GM12878 (cell line): Measurements from ENCODE around the gene SAYSD1. TPM values are rescaled to one million over a fixed set of nuclear protein-coding genes. Genes with fewer than 3 reads are reported as not detected.

ENCODE experiments used
- ATAC-seq: fragments of 200-7000 bp; cut with Tn5 transposase; 3 replicates; pipeline ENCODE4 v1.9.1; 2020; ENCODE audit warnings: mild to moderate bottlenecking, moderate library complexity
- BruUV-seq: library from RNA; stranded (reverse); fragments of 400-500 nt; replicated peaks from 2 replicates; lab custom pipeline; 2021; lab: Mats Ljungman, UMichigan
- CTCF ChIA-PET: fragments of 300-600 bp; sonication (Branson Sonifier 250); formaldehyde crosslinking; extraction: SDS; loops from one replicate; lab custom pipeline; 2021; ENCODE audit warnings: inconsistent platforms; lab: Yijun Ruan, JAX
- POLR2A ChIA-PET: fragments of 350-600 bp; formaldehyde crosslinking; extraction: SDS; loops from one replicate; lab custom pipeline; 2021; ENCODE audit warnings: inconsistent platforms; lab: Charles Lee
- RAD21 ChIA-PET: fragments of 300-600 bp; sonication (Branson Sonifier 250); formaldehyde crosslinking; loops from one replicate; lab custom pipeline; 2023; ENCODE audit warnings: antibody characterized with exemption; ENCODE audit not compliant: unreplicated experiment; lab: Charles Lee
- SMC1A ChIA-PET: fragments of 300-600 bp; sonication (Branson Sonifier 250); formaldehyde crosslinking; loops from one replicate; lab custom pipeline; 2023; ENCODE audit not compliant: unreplicated experiment, uncharacterized antibody; lab: Charles Lee
- DNase-seq: peaks from one replicate; pipeline ENCODE4 v3.0.0-alpha.2; 2011; ENCODE audit warnings: low read depth, low spot score
- FAIRE-seq: peaks from 3 replicates; lab custom pipeline; 2011; peaks lifted over from hg19 to GRCh38; lab: Jason Lieb, UNC
- H2AFZ ChIP-seq: 2 replicates; pipeline ENCODE4 v1.6.0; 2011; ENCODE audit warnings: low read depth, low read length, control low read depth; ENCODE audit not compliant: control insufficient read depth
- H3K27ac ChIP-seq: 2 replicates; pipeline ENCODE4 v1.5.1; 2011; ENCODE audit warnings: control low read depth; ENCODE audit not compliant: control insufficient read depth, insufficient read depth
- H3K27me3 ChIP-seq, 2 experiments: replicated peaks in 1 of 2; 2 replicates each; pipeline versions ENCODE4 v1.6.0 to v1.6.1; 2011; ENCODE audit warnings: low read length in 1 of 2; ENCODE audit not compliant: control insufficient read depth in 2 of 2, insufficient read depth in 2 of 2
- H3K36me3 ChIP-seq, 2 experiments: 2 replicates each; pipeline ENCODE4 v1.5.1; 2011; ENCODE audit warnings: low read length in 1 of 2; ENCODE audit not compliant: control insufficient read depth in 2 of 2, insufficient read depth in 2 of 2
- H3K4me1 ChIP-seq: 2 replicates; pipeline ENCODE4 v1.6.1; 2011; ENCODE audit warnings: mild to moderate bottlenecking, low read length, moderate library complexity, mixed read lengths; ENCODE audit not compliant: control insufficient read depth, insufficient read depth
- H3K4me2 ChIP-seq: 2 replicates; pipeline ENCODE4 v1.6.0; 2011; ENCODE audit warnings: control low read depth; ENCODE audit not compliant: control insufficient read depth, insufficient read depth
- H3K4me3 ChIP-seq: fragments of 200-600 bp; sonication (generic); 2 replicates; pipeline ENCODE4 v1.5.1; 2016
- H3K79me2 ChIP-seq: 2 replicates; pipeline ENCODE4 v1.6.0; 2011; ENCODE audit warnings: low read length; ENCODE audit not compliant: control insufficient read depth, insufficient read depth
- H3K9ac ChIP-seq: 2 replicates; pipeline ENCODE4 v1.8.0; 2011; ENCODE audit warnings: low read length, control low read depth, mixed read lengths; ENCODE audit not compliant: control insufficient read depth, insufficient read depth
- H3K9me3 ChIP-seq: replicated peaks from 3 replicates; pipeline ENCODE4 v1.5.1; 2011; ENCODE audit warnings: mild to moderate bottlenecking, low read length; ENCODE audit not compliant: control insufficient read depth, insufficient read depth
- H4K20me1 ChIP-seq: 2 replicates; pipeline ENCODE4 v1.6.0; 2011; ENCODE audit not compliant: control insufficient read depth, insufficient read depth
- ASH2L ChIP-seq: fragments of 300-600, 200-600 bp; sonication (generic); IDR thresholded peaks from 2 replicates; pipeline ENCODE4 v1.6.1; 2017; ENCODE audit warnings: low read depth, mild to moderate bottlenecking, borderline replicate concordance
- DPF2 ChIP-seq: fragments of 450-650 bp; IDR thresholded peaks from 2 replicates; pipeline ENCODE4 v1.6.1; 2017; ENCODE audit warnings: mild to moderate bottlenecking
- HDAC6 ChIP-seq: fragments of 200-600 bp; sonication (generic); IDR thresholded peaks from one replicate; pipeline ENCODE4 v1.8.0; 2017; ENCODE audit warnings: antibody characterized with exemption; ENCODE audit not compliant: unreplicated experiment
- MXI1 ChIP-seq: fragments of 150-350 bp; IDR thresholded peaks from 2 replicates; pipeline ENCODE4 v1.6.1; 2011; ENCODE audit warnings: low read depth, mild to moderate bottlenecking, inconsistent platforms, low read length, improper control_type of control experiment
- POLR2AphosphoS2 ChIP-seq: IDR thresholded peaks from 2 replicates; pipeline ENCODE4 v1.6.1; 2011; ENCODE audit warnings: low read depth, mild to moderate bottlenecking, low read length, improper control_type of control experiment, moderate library complexity
- RB1 ChIP-seq: fragments of 450-650 bp; formaldehyde crosslinking; IDR thresholded peaks from 2 replicates; pipeline ENCODE4 v1.6.1; 2017; ENCODE audit warnings: mild to moderate bottlenecking, borderline replicate concordance
- ZNF207 ChIP-seq: fragments of 450-650 bp; IDR thresholded peaks from 2 replicates; pipeline ENCODE4 v1.6.1; 2014; ENCODE audit warnings: antibody characterized with exemption, mild to moderate bottlenecking, borderline replicate concordance
- WGBS: methylation state at CpG from one replicate; pipeline ENCODE4 v1.1.6; 2016; ENCODE audit warnings: low lambda C conversion rate; ENCODE audit not compliant: insufficient replicate concordance, insufficient coverage; ENCODE audit errors: missing lambda C conversion rate; 5-methylcytosine and 5-hydroxymethylcytosine counted together
- in situ Hi-C: fragments of 300-500 bp; cut with MboI; formaldehyde crosslinking; loops from 9 replicates; pipeline ENCODE4 v1.14.3; 2018; ENCODE audit warnings: mixed read lengths
- intact Hi-C: fragments of 100-400 bp; cut with micrococcal nuclease; formaldehyde crosslinking; loops from one replicate; pipeline ENCODE4 v1.14.2; 2022; ENCODE audit not compliant: unreplicated experiment
- polyA plus RNA-seq, 11 experiments: library from polyadenylated mRNA; depleted of rRNA in 4 of 11; unstranded in 6 of 11; stranded (reverse) in 5 of 11; fragments of >200 nt; fragmentation: Nextera tagmentation in 4 of 11; fragmentation: Illumina TruSeq in 1 of 11; extraction: Ambion mirVana in 4 of 11; extraction: Trizol in 1 of 11; gene quantifications; 1 replicate in 1 of 11; 2 replicates in 10 of 11; pipeline versions ENCODE4 v1.2.1 to v1.2.3, GENCODE V29; 2011 to 2016; ENCODE audit warnings: inconsistent platforms in 2 of 11, missing spikeins in 2 of 11, low read depth in 1 of 11
- total RNA-seq, 4 experiments: library from RNA; depleted of rRNA in 3 of 4; stranded (reverse); fragments of >200 nt in 3 of 4; fragmentation: Illumina TruSeq in 1 of 4; extraction: Trizol in 1 of 4; gene quantifications; 2 replicates each; pipeline versions ENCODE4 v1.2.1 to v1.2.3, GENCODE V29; 2013 to 2021
- TF ChIP-seq, protein P1 (sequence below): fragments of 450-650 bp; IDR thresholded peaks from 2 replicates; pipeline ENCODE4 v1.6.1; 2017; ENCODE audit warnings: borderline replicate concordance

Gene SAYSD1
- total and polyA plus RNA-seq, 10 of the 15 experiments (the other 5 are each of a cell fraction or from before 2014, with no cell fraction given) = 1.5 to 7.3 (median 6.4) TPM

DNA sequence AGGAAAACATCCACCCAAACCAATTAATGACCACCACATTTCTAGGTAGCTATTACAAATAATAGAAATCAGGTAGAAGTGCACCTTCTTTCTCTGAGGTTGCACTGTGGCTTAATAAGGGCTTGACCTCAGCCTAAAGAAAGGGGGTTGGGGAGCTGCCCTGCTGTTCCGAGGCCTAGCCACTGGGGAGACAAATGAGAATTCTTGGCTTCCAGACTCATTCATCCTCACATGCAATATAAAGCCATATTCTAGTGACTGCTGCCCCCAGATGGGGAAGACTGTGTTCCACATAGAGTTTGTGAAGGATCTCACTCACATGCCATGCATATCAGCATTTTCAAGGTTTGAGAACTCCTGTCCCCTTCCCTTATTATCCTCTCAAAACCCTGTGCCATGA lies 22.9 kb downstream of the SAYSD1 start (continued):
- TF ChIP-seq POLR2AphosphoS2 = no peak
- TF ChIP-seq, all 136 proteins: peak for 3

DNA sequence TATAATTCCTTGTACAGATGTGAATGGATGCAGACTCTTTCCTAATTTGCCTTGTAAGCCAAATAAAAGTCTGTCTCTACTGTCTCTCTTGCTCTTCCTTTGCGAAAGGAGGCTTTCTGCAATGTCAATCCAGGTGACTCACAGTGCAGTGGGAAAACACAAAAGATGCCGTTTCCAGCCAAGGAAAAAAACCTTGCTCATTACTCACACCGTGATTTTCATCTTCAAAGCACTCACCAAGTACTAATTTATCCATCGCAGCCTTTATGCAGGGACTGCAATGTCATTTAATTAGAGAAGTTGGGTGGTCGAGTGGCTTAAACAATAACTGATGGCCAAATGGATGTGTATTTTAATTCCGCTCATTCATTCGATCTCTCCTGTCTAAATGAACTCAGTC lies 23.8 kb downstream of the SAYSD1 start:
- DNase-seq (no peak), ATAC-seq (no peak), FAIRE-seq (no peak)
- ChIA-PET RAD21 (interaction anchor here (2.8 kb wide), 1 partner anchor 94 kb away, joined by 9 read pairs; no protein-coding TSS in a partner anchor), POLR2A (no interaction called here), SMC1A (interaction anchor here (1.0 kb wide), 1 partner anchor 23 kb away, joined by 3 read pairs; the partner anchor contains the start of gene SAYSD1), CTCF (interaction anchor here (1.2 to 1.7 kb wide), 4 partner anchors 40 to 219 kb away, joined by 3 to 10 read pairs (median 3); no protein-coding TSS in a partner anchor)
- peaks cover 0 to 16% of the 10 kb centered on the region in 2 experiments for H3K27me3 ChIP-seq
- no peaks in the 10 kb centered on the region for H3K9me3 ChIP-seq
- no peak overlapping the region for H3K27ac ChIP-seq
- H3K36me3 ChIP-seq = no peaks in the 10 kb centered on the region
- in situ Hi-C loops = no loop called here
- WGBS = 30% methylated on average over 7 of the region's 7 CpGs
- H2AFZ ChIP-seq = no peak overlapping the region
- H3K79me2 ChIP-seq = no peaks in the 10 kb centered on the region
- BruUV-seq = no TSS peak
- H3K4me2 ChIP-seq = no peak overlapping the region
- intact Hi-C loops = loop anchor here (5.0 kb wide), 1 partner anchor 64 kb away; no protein-coding TSS in a partner anchor
- peaks cover 4% of the 10 kb centered on the region; the same call in 1 of the 2 replicates for H4K20me1 ChIP-seq
- TF ChIP-seq DPF2 (no peak), ASH2L (no peak), HDAC6 (no peak), MXI1 (no peak), ZNF207 (no peak), RB1 (no peak)
- TF ChIP-seq, protein P1, sequence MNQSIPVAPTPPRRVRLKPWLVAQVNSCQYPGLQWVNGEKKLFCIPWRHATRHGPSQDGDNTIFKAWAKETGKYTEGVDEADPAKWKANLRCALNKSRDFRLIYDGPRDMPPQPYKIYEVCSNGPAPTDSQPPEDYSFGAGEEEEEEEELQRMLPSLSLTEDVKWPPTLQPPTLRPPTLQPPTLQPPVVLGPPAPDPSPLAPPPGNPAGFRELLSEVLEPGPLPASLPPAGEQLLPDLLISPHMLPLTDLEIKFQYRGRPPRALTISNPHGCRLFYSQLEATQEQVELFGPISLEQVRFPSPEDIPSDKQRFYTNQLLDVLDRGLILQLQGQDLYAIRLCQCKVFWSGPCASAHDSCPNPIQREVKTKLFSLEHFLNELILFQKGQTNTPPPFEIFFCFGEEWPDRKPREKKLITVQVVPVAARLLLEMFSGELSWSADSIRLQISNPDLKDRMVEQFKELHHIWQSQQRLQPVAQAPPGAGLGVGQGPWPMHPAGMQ = no peak
- peaks cover 6% of the 10 kb centered on the region for H3K4me1 ChIP-seq
- H3K4me3 ChIP-seq = no peak overlapping the region
- H3K9ac ChIP-seq = no peak overlapping the region
